ENCODE results near the gene RNF220.

- TF ChIP-seq ZBTB21 (tag by site-specific recombination; IDR thresholded peaks at IDR 0.05) (no peak), CTCF (tag by site-specific recombination; IDR thresholded peaks at IDR 0.05) (no peak), ZBTB8A (tag by site-specific recombination; IDR thresholded peaks at IDR 0.05) (no peak), ZBTB7A (tag by site-specific recombination; IDR thresholded peaks at IDR 0.05; ENCODE audit: low read depth) (no peak), ZBTB49 (tag by site-specific recombination; IDR thresholded peaks at IDR 0.05; ENCODE audit: low read depth) (no peak), ZNF2 (tag by site-specific recombination; IDR thresholded peaks at IDR 0.05) (no peak), ZBTB1 (tag by site-specific recombination; IDR thresholded peaks at IDR 0.05) (no peak), ZNF704 (tag by site-specific recombination; IDR thresholded peaks at IDR 0.05) (no peak), ZNF660 (tag by site-specific recombination; IDR thresholded peaks at IDR 0.05) (no peak), ZBTB44 (tag by site-specific recombination; IDR thresholded peaks at IDR 0.05) (no peak), KLF9 (tag by site-specific recombination; IDR thresholded peaks at IDR 0.05; ENCODE audit: low read depth) (no peak), ZNF544 (tag by site-specific recombination; IDR thresholded peaks at IDR 0.05) (no peak), FEZF1 (tag by site-specific recombination; IDR thresholded peaks at IDR 0.05) (no peak)
These were observed 3.5 kb upstream of the RNF220 start for GRCh38 chr1:44401256-44402228.
